Right ventricle myocardium inferior (tissue), 1 donor: ENCODE data around the gene PACSIN2. TPM values are rescaled to one million over a fixed set of nuclear protein-coding genes. Genes with fewer than 3 reads are reported as not detected.

Source experiments
- ATAC-seq: fragments of 200-7000 bp; cut with Tn5 transposase; one replicate; pipeline ENCODE4 v1.9.1; 2020; ENCODE audit warnings: mild to moderate bottlenecking, moderate library complexity
- DNase-seq: peaks from one replicate; pipeline ENCODE4 v3.0.0; 2021; ENCODE audit errors: missing footprints
- intact Hi-C: fragments of 100-400 bp; cut with DNase I; formaldehyde crosslinking; loops from one replicate; pipeline ENCODE4 v1.11.0; 2022
- total RNA-seq: library from RNA; stranded (reverse); fragmentation: NEBNext Ultra II Directional; extraction: Animal tissue kit (Norgen Biotek cat#: 25700); gene quantifications from one replicate; pipeline ENCODE4 v1.2.1, GENCODE V29; 2021
- donor health status: DM: no; HTN: yes; CAD: no; lungs with severe emphysema.

The PACSIN2 gene
- total RNA-seq, 1 donor from 2014 or later, result 64.9 TPM

GRCh38 chr22:42885446-42885845, 129.5 kb downstream of the PACSIN2 start:
- DNase-seq (no peak), ATAC-seq (no peak)
- intact Hi-C loops, result no loop called here

- ATAC-seq, result no peak
- intact Hi-C loops, result no loop called here
- no peak for DNase-seq
Measured at GRCh38 chr22:42884616-42885375, 130.2 kb downstream of the PACSIN2 start.

- no peak for DNase-seq
- intact Hi-C loops, result no loop called here
Measured at GRCh38 chr22:42883970-42884369, 131.0 kb downstream of the PACSIN2 start.

GRCh38 chr22:42883121-42883520, 131.8 kb downstream of the PACSIN2 start:
- no peak for DNase-seq
- ATAC-seq, result no peak
- intact Hi-C loops, result no loop called here

More at GRCh38 chr22:42883970-42884369, 131.0 kb downstream of the PACSIN2 start:
- ATAC-seq, result no peak

GRCh38 chr22:42881982-42882656, 132.8 kb downstream of the PACSIN2 start:
- ATAC-seq, result peak; percentile 32
- DNase-seq, result no peak
- intact Hi-C loops, result no loop called here

GRCh38 chr22:42881298-42881697, 133.7 kb downstream of the PACSIN2 start:
- intact Hi-C loops, result no loop called here
- DNase-seq, result no peak
- ATAC-seq, result no peak

GRCh38 chr22:42880815-42881214, 134.1 kb downstream of the PACSIN2 start:
- ATAC-seq (no peak), DNase-seq (no peak)
- intact Hi-C loops, result no loop called here

- DNase-seq (no peak), ATAC-seq (no peak)
- intact Hi-C loops, result no loop called here
Measured at GRCh38 chr22:42879371-42880021, 135.5 kb downstream of the PACSIN2 start.

- intact Hi-C loops, result no loop called here
- ATAC-seq (peak; percentile 78), DNase-seq (no peak)
Measured at GRCh38 chr22:42878561-42879305, 136.2 kb downstream of the PACSIN2 start.

- no peak for ATAC-seq
- intact Hi-C loops, result no loop called here
- DNase-seq, result no peak
Measured at GRCh38 chr22:42877597-42878340, 137.2 kb downstream of the PACSIN2 start.

GRCh38 chr22:42877158-42877557, 137.8 kb downstream of the PACSIN2 start:
- DNase-seq (no peak), ATAC-seq (no peak)
- intact Hi-C loops, result no loop called here

GRCh38 chr22:42876041-42876440, 138.9 kb downstream of the PACSIN2 start:
- ATAC-seq (no peak), DNase-seq (no peak)
- intact Hi-C loops, result no loop called here

- ATAC-seq, result no peak
Measured at GRCh38 chr22:42874010-42874409, 140.9 kb downstream of the PACSIN2 start.

GRCh38 chr22:42873356-42873755, 141.6 kb downstream of the PACSIN2 start:
- no peak for DNase-seq
- intact Hi-C loops, result no loop called here
- no peak for ATAC-seq

More at GRCh38 chr22:42874010-42874409, 140.9 kb downstream of the PACSIN2 start:
- intact Hi-C loops, result no loop called here
- no peak for DNase-seq

GRCh38 chr22:42872821-42873220, 142.1 kb downstream of the PACSIN2 start:
- DNase-seq (no peak), ATAC-seq (no peak)
- intact Hi-C loops, result no loop called here

GRCh38 chr22:42871146-42872050, 143.6 kb downstream of the PACSIN2 start:
- intact Hi-C loops, result no loop called here
- DNase-seq (no peak), ATAC-seq (no peak)

GRCh38 chr22:42869888-42870480, 145.0 kb downstream of the PACSIN2 start:
- DNase-seq (no peak), ATAC-seq (no peak)
- intact Hi-C loops, result loop anchor here (5.0 to 10.0 kb wide), 4 partner anchors 97 to 265 kb away; partner anchors contain the start of gene TTLL1
